ENCODE data around the gene KLF13. TPM values are rescaled to one million over a fixed set of nuclear protein-coding genes. Genes with fewer than 3 reads are reported as not detected.

The KLF13 gene
- total and polyA plus RNA-seq, 2 donors (not counting 1 experiment from before 2014, with no cell fraction given): 39.6 to 42.9 TPM

GRCh38 chr15:31280831-31281216 lies 45.8 kb upstream of the KLF13 start:
- Histone ChIP-seq H3K9me3 (ENCODE audit: control insufficient read depth, insufficient read depth, low read depth, low read length) (no peaks in the 10 kb centered on the region), H3K4me1 (ENCODE audit: control insufficient read depth, extremely low read depth, insufficient read depth, low read length) (no peaks in the 10 kb centered on the region), H3K27ac (ENCODE audit: insufficient read depth, low read length) (no peak overlapping the region), H3K4me3 (replicated peaks in 1 of 4; ENCODE audit: control extremely low read depth in 1 of 4, insufficient read depth in 1 of 4, low read depth in 3 of 4, low read length in 4 of 4) (no peak overlapping the region), H3K9ac (ENCODE audit: insufficient read depth, low read length) (no peak overlapping the region), H3K27me3 (ENCODE audit: control insufficient read depth, insufficient read depth, low read length) (no peaks in the 10 kb centered on the region), H3K36me3 (ENCODE audit: control insufficient read depth, insufficient read depth, low read length) (no peaks in the 10 kb centered on the region), H3K79me2 (ENCODE audit: control insufficient read depth, insufficient read depth, low read length) (no peaks in the 10 kb centered on the region), H2AFZ (ENCODE audit: low read length) (no peak overlapping the region), H3K4me2 (ENCODE audit: extremely low read depth, insufficient read depth, low read length) (no peak overlapping the region), H4K20me1 (ENCODE audit: control insufficient read depth, extremely low read depth, insufficient read depth, low read length) (no peaks in the 10 kb centered on the region)
- no peak for DNase-seq (ENCODE audit: low read depth in 2 of 2)
- TF ChIP-seq CTCF (conservative IDR thresholded peaks at IDR 0.05 in 1 of 2, IDR thresholded peaks at IDR 0.05 in 1 of 2; ENCODE audit: low read depth in 1 of 2, low read length in 2 of 2): no peak
- TF ChIP-seq EZH2 (IDR thresholded peaks at IDR 0.05; ENCODE audit: low read length, missing control alignments): no peak

- no peaks in the 10 kb centered on the region for H3K27me3 ChIP-seq (ENCODE audit: control insufficient read depth, insufficient read depth, low read length)
- H3K36me3 ChIP-seq (ENCODE audit: control insufficient read depth, insufficient read depth, low read length): no peaks in the 10 kb centered on the region
- no peak for DNase-seq (ENCODE audit: low read depth in 2 of 2)
- no peak overlapping the region for H3K9ac ChIP-seq (ENCODE audit: insufficient read depth, low read length)
- H3K4me2 ChIP-seq (ENCODE audit: extremely low read depth, insufficient read depth, low read length): no peak overlapping the region
- H3K79me2 ChIP-seq (ENCODE audit: control insufficient read depth, insufficient read depth, low read length): no peaks in the 10 kb centered on the region
- no peaks in the 10 kb centered on the region for H3K9me3 ChIP-seq (ENCODE audit: control insufficient read depth, insufficient read depth, low read depth, low read length)
- H3K4me1 ChIP-seq (ENCODE audit: control insufficient read depth, extremely low read depth, insufficient read depth, low read length): no peaks in the 10 kb centered on the region
- TF ChIP-seq EZH2 (IDR thresholded peaks at IDR 0.05; ENCODE audit: low read length, missing control alignments): no peak
- TF ChIP-seq CTCF (conservative IDR thresholded peaks at IDR 0.05 in 1 of 2, IDR thresholded peaks at IDR 0.05 in 1 of 2; ENCODE audit: low read depth in 1 of 2, low read length in 2 of 2): no peak
- no peak overlapping the region for H3K27ac ChIP-seq (ENCODE audit: insufficient read depth, low read length)
- H3K4me3 ChIP-seq (replicated peaks in 1 of 4; ENCODE audit: control extremely low read depth in 1 of 4, insufficient read depth in 1 of 4, low read depth in 3 of 4, low read length in 4 of 4): no peak overlapping the region
- H4K20me1 ChIP-seq (ENCODE audit: control insufficient read depth, extremely low read depth, insufficient read depth, low read length): no peaks in the 10 kb centered on the region
- H2AFZ ChIP-seq (ENCODE audit: low read length): no peak overlapping the region
Measured at GRCh38 chr15:31283043-31283442, 43.6 kb upstream of the KLF13 start.

- DNase-seq (ENCODE audit: low read depth in 2 of 2): no peak
- no peaks in the 10 kb centered on the region for H3K9me3 ChIP-seq (ENCODE audit: control insufficient read depth, insufficient read depth, low read depth, low read length)
- H3K27ac ChIP-seq (ENCODE audit: insufficient read depth, low read length): no peak overlapping the region
- no peak overlapping the region for H3K4me2 ChIP-seq (ENCODE audit: extremely low read depth, insufficient read depth, low read length)
- no peaks in the 10 kb centered on the region for H3K36me3 ChIP-seq (ENCODE audit: control insufficient read depth, insufficient read depth, low read length)
- no peaks in the 10 kb centered on the region for H3K79me2 ChIP-seq (ENCODE audit: control insufficient read depth, insufficient read depth, low read length)
- H3K27me3 ChIP-seq (ENCODE audit: control insufficient read depth, insufficient read depth, low read length): no peaks in the 10 kb centered on the region
- H3K4me1 ChIP-seq (ENCODE audit: control insufficient read depth, extremely low read depth, insufficient read depth, low read length): no peaks in the 10 kb centered on the region
- no peak overlapping the region for H3K4me3 ChIP-seq (replicated peaks in 1 of 4; ENCODE audit: control extremely low read depth in 1 of 4, insufficient read depth in 1 of 4, low read depth in 3 of 4, low read length in 4 of 4)
- no peaks in the 10 kb centered on the region for H4K20me1 ChIP-seq (ENCODE audit: control insufficient read depth, extremely low read depth, insufficient read depth, low read length)
- TF ChIP-seq CTCF (conservative IDR thresholded peaks at IDR 0.05 in 1 of 2, IDR thresholded peaks at IDR 0.05 in 1 of 2; ENCODE audit: low read depth in 1 of 2, low read length in 2 of 2) (no peak), EZH2 (IDR thresholded peaks at IDR 0.05; ENCODE audit: low read length, missing control alignments) (no peak)
- no peak overlapping the region for H3K9ac ChIP-seq (ENCODE audit: insufficient read depth, low read length)
- H2AFZ ChIP-seq (ENCODE audit: low read length): no peak overlapping the region
Measured at GRCh38 chr15:31285772-31286261, 40.8 kb upstream of the KLF13 start.
